ENCODE data around the gene VIPR2.

The VIPR2 gene

DNA sequence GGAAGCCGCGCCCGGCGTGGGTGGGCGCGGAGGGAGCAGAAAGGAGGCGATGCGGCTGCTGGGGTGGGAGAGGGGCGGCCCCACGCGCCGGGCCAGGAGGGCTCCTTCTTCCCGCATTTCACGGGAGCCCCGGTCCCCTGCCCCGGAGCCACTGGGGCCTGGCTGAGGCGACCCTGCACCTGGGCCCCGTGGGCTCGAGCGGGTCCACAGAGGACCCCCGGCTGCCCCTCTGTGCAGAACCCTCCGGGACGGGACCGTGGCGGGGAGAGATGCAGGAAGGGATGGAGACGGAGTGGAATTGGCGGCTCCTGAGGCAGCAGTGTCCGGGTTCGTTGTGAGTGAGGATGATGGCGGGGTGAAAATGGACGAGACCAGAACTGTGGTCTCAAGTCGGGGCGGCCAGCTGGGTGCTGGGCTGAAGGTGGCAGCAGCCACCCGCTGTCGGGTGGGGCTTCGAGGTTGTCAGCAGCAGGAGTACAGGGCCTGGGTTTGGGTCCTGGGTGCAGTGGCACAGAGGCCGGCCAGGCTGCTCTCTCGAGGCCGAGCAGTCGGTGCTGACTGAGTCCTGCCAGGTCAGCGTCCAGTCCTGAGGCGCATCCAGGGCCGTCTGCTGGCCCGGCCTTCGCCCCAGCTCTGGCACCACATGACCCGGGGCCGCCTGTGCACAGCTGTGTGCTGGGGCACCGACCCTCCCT lies 80.4 kb downstream of the VIPR2 start:
- DNase-seq, result no peak

DNA sequence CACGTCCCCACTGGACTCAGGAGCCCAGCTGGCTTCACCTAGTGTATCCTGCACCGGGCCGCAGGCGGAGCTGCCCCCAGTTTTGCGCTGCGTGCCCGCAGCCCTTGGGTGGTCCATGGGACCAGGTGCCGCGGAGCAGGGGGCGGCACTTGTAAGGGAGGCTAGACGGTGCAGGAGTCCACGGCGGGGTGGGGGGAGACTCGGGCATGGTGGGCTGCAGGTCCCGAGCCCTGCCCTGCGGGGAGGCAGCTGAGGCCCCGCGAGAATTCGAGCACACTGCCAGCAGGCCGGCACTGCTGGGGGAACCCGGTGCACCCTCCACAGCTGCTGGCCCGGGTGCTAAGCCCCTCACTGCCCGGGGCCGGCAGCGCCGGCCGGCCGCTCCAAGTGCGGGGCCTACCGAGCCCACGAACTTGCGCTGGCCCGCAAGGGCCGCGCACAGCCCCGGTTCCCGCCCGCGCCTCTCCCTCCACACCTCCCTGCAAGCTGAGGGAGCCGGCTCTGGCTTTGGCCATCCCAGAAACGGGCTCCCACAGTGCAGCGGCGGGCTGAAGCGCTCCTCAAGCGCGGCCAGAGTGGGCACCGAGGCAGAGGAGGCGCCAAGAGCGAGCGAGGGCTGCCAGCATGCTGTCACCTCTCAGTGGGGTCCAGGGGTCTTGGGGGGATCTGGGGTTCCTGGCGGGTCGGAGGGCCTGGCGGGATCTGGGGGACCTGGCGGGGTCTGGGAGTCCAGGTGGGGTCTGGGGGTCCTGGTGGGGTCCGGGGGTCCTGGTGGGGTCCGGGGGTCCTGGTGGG lies 81.4 kb downstream of the VIPR2 start:
- no peak for DNase-seq

DNA sequence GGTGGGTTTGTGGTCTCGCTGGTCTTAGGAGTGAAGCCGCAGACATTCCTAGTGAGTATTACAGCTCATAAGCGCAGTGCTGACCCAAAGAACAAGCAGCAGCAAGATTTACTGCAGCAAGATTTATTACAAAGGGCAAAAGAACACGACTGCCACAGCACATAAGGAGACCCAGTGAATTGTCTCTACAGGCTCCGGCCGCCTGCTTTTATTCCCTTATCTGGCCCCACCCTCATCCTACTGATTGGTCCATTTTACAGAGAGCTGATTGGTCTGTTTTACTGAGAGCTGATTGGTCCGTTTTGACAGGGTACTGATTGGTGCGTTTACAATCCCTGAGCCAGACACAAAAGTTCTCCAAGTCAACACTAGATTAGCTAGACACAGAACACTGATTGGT lies 82.1 kb downstream of the VIPR2 start:
- no peak for DNase-seq

DNA sequence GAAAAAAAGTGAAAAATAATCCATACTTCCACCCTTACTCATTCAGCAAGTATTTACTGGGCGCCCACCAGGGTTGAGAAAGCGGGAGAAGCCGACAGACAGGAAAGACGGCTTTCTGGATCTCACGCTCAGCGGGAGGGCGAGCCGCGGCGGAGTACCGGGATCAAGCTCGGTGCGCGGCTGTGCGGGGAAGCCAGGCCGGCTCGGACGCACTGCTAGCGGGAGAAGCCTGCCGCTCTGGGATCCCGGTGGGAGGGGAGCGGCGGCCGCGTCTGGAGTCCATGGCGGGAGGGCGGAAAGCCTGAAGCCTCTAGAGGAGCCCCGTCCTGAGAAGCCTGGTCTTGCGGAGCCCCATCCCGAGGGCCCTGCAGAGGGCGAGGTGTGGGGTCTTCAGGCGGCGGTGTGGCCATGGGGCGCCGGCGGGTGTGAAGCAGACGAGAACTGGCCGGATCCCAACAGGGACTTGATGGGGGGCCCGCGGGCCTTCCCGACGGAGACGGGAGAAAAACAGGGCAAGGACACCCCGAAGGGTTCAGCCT lies 82.9 kb downstream of the VIPR2 start:
- no peak for DNase-seq

DNA sequence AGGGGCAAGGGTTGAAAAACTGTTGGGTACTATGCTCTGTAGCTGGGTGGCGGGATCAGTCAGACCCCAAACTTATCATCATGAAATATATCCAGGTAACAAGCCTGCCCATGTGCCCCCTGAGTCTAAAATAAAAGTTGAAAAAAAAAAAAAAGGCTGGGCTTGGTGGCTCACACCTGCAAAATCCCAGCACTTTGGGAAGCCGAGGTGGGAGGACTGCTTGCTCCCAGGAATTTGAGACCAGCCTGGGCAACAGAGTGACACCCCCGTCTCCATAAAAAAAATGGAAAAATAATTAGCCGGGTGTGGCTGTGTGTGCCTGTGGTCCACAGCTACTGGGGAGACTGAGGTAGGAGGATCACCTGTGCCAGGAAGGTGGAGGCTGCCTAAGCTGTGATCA lies 83.5 kb downstream of the VIPR2 start:
- no peak for DNase-seq

DNA sequence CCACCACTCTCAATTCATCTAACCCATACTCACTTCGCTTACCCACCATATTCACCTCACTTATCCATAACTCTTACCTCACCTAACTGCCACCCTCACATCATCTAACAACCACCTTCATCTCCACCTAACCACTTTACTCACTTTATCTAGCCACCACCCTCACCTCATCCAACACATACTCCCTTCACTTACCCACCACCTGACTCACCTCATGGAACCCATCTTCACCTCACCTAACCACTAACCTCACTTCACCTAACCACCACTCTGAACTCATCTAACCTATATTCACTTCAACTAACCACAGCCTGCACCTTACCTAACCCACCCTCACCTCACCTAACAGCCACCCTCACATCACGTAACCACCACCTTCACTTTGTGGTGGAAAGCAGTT lies 84.2 kb downstream of the VIPR2 start:
- DNase-seq, result no peak

DNA sequence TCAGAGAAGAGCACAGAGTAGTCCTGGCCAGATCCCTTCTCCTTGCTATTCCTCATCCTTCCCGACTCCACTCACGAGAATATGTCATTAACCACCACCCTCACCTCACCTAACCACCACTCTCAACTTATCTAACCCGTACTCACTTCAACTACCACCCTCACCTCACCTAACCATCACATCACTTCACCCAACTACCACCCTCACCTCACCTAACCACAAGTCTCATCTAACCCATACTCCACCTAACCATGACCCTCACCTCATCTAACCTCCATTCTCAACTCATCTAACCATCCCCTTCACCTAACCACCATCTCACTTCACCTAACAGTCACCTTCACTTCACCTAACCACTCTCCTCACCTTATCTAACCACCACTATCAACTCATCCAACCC lies 85.0 kb downstream of the VIPR2 start:
- DNase-seq, result no peak

DNA sequence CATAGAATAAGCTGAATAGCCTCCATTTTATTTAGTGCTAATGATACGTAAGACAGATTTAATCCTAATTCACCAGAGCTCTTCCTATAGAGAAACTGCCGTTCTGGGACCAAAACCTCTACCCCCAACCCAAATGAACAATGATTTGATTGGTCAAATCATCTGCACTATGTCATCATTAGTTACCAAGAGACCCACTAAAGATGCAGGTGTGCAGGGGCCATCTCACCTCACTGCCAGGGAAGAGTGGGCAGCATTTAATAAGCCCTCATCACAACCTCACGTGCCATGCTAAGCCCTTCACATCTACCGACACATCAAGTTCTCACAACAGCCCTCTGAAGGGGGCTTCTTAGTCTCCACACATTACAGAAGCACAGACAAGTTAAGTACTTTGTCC lies 87.0 kb downstream of the VIPR2 start:
- no peak for DNase-seq

DNA sequence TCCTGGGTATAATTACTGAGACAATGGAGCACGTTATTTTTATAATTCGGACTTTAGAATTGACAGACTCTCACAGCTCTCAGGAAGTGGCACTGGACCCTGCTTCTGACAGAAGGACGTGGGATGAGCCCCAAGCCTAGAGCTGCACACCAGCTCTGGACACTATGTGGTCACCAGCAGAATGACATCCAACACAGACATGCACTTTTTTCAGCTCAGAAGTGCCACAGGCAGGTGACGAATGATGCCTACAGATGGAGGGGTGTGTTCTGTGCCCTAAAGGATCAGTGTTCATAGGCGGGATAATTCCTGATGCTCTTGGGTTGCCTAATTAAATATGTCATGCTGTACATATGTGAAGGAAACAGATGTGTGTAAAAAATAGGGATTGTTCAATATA lies 87.9 kb downstream of the VIPR2 start:
- DNase-seq, result no peak

DNA sequence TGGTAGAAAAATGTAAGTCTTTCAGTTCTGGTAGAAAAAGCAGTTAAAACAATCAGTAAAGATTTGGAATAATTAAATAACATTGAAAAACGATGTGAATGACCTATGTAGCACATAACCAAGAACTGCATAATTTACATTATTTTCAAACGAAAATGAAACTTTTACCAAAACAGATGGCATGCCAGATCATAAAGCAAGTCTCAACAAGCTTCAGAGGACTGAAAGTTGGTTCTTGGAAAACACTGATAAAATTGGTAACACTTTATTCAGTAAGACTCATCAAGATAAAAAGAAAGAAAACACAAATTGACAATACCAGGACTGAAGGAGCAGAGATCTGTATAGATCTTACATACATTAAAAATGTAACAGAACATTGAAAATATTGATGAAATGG lies 92.8 kb downstream of the VIPR2 start:
- no peak for DNase-seq

DNA sequence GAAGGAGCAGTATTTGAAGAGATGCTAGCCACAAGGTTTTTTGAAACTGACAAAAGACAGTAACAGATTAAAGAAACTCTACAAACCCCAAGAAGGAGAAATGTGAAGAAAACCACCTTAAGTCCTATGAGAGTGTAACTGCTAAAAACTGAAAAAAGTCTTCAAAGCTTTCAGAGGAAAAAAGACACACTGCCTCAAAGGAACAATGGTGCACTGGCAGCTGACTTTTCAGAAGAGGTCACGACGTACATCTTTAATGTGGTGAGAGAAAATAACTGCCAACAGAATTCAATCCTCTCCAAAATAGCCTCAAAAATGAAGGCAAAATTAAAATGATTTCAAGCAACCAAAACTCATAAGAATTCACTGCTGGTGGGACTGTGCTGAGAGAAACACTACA lies 94.0 kb downstream of the VIPR2 start:
- no peak for DNase-seq

DNA sequence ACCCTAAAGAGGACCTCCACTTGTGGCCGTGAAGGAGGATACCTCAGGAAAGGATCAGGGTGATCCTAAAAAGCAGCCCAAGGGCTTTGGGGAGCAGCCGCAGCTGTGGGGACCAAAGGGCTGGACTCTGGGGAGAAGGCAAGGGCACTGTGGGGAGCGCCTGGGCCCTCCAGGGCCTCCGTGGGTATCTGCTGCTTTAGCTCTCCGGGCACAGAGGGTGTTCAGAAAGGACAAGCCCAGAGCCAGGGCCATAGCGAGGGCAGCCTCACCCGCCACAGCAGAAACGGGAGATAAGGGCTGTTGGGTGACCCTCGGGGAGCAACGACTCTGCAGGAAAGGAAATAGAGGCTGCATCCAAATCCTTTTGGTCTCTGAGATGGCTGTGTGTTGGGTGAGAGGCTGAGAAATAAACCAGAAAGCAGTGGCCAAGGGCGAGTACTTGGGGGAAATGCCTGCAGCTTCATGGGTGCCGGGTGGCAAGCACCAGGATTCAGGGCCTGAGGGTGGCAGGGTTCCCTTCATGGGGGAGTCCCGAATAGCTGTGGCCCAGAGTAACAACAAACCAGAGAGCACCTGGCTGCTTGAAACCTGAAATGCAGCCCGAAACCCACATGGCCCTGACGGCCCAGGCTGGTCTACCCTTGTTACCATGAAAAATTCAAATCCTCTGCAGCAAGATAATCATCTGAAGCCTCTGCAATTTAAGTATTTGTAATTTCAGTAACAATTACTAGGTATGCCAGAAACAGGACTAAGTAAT lies 95.2 kb downstream of the VIPR2 start:
- DNase-seq, result no peak

DNA sequence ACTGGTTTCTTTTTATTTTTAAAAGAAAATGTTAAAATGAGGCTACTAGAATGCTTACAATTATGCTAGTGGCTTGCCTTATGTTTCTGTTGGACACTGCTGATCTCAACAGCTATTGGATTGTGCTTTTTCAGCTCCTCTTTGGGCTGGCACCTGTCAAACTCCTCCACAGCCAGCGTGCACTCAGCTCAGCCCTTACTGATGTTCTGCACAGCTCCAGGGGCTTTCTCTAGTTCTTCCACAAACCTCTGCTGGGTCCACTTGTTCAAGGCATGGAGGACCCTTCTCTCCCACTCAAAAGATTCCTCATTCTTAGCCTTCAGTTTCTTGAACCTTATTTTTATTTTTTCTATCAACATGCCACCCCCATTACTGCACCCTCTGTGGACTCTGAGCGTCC lies 96.0 kb downstream of the VIPR2 start:
- no peak for DNase-seq

DNA sequence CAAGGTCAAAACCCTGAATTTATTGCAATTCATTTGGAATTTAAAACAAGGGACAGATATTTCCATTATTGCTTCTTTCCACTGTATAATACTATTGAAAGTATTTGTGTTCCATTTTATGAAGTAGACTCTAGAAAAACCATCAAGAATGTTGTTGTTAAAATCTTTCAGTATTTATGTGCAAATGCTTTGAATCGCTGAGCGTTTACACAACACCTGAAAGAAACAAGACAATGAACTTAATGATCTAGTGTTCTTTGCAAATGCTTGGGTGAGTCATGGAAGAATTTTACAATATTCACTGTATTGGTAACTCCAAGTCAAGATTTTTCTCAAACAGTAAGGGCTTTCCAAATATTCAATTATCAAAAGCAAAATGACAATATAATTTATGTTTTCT lies 97.1 kb downstream of the VIPR2 start:
- DNase-seq, result no peak

DNA sequence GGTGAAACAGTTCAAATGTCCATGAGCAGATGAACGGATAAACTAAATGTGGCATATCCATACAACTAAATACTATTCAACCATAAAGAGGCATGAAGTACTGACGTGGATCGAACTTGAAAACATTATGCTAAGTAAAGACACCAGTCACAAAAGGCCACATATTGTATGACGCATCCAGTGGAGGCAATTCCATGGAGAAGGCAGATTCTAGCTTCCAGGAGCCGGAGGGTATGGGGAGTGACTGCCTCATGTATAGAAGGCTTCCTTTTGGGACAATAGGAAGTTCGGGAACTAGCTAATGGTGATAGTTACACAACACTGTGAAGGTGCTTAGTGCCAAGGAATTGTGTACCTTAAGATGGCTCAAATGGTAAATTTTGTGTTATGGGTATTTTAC lies 98.4 kb downstream of the VIPR2 start:
- DNase-seq, result no peak

DNA sequence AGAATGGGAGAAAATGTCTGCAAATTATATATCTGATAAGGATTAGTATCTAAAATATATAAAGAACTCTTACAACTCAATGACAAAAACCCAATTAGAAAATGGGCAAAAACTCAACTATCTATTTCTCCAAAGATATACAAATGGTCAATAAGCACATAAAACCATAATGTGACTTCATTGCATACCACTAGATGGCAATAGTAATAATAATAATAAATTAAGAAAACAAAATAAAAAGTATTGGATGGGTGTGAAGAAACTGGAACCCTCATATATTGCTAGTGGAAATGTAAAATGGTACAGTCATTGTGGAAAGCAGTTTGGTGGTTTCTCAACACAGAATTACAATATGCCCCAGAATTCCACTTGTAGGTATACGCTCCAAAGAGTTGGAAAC lies 98.8 kb downstream of the VIPR2 start:
- no peak for DNase-seq

DNA sequence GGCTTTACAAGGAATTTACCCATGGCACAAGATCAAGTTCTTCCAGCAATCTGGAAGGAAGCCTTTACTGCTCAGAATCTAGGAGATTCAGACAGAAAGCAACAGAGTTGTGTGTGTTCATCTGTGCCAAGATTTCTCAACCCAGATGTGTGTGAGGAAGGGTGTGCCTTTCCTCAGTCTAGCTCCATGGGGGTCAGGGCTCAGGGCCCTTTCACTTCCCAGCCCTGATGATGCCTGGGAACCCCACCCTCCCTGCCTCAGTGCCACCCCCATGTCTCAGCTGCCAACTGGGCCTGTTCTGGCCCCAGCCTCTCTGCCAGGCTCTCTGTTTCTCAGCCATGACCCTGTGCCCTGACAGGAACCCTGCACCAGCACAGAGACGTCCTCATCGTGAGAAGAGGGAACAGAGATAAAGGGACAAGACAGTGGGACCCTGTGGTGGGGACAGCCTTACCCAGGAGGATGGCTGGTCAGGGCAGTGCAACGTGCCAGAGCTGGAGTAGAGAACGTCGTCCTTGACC lies 102.0 kb downstream of the VIPR2 start:
- DNase-seq, result no peak

DNA sequence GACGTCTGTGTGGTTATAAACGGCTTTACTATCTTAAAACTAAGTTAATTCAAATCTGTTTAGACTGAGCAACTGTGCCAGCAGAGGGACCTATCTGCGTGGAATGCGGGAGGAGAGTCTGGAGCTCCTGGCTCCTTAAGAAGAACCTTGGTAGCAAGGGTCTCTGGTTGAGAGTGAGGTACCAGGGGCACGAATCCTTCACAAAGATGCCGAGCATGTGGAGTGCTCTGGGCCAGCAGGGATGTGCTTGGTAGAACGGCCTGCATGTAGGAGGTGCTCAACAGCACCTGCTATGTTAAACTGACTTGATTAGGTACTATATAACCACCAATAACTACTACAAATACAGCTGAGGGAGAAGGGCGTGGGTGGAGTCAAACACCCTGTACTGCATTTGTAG lies 102.6 kb downstream of the VIPR2 start:
- no peak for DNase-seq

DNA sequence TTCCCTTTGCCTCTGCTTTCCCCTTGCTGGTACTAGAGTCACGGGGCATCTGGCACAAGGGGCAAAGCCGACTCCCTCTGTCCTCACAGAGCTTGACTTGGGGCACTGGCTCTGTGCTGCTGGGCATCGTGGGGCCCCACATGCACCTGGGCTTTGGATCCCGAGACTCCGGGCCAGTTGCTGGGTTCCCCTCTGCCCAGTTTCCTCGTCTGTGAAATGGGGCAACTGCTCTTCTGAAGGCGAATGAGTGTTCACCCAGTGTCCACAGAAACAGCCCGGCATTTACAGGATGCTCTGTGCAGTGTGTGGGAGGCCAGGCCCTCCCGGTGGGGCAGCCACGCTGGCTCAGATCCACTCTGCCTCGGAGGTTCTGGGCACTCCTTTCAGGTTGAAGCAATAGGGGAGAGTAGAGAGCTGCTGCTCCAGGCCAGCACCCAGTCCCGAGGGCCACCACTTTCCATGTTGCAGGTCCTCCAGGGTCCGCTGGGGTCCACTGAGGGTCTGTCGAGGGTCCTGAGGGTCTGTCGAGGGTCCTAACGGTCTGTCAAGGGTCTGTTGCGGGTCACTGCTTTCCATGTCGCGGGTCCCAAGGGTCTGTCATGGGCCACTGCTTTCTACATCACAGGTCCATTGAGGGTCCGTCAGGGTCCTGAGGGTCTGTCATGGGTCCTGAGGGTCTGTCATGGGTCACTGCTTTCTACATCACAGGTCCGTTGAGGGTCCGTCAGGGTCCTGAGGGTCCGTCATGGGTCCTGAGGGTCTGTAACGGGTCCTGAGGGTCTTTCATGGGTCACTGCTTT lies 103.6 kb downstream of the VIPR2 start:
- no peak for DNase-seq

DNA sequence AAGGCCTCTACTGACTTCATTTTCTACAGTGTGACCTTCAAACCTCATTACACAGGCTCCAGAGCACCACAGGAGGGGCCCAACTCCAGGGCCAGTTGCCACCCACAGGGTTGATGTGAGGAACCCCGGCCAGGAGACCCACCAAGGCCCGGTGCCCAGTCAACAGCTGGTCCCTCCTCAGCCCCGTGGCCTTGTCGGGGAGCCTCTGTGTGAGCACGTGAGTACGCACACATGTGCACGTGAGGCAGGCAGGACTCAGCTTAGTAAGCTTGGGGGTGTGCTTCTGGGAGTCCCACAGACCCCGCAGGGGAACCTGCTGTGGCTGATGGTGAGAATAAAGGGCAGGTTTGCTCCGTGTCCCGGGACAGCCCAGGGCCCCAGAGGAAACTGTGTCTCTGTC lies 104.5 kb downstream of the VIPR2 start:
- DNase-seq, result no peak

DNA sequence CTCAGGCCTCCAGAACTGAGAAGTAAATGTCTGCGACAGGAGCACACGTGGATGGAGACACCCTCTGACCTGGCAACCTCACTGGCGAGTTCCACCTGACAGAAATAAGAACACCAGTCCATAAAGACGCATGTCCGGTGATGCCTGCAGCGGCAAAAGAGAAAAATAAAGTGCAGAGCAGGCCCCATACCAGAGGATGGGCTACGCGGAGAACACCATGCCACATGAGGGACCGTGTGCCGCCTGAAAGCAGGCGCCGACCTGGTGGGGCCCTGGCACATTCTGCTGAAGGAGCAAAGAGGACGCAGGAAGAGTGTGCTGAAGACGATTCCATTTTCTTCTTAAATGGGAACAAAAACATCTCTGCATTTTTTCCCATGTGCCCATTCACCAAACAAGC lies 105.0 kb downstream of the VIPR2 start:
- no peak for DNase-seq

DNA sequence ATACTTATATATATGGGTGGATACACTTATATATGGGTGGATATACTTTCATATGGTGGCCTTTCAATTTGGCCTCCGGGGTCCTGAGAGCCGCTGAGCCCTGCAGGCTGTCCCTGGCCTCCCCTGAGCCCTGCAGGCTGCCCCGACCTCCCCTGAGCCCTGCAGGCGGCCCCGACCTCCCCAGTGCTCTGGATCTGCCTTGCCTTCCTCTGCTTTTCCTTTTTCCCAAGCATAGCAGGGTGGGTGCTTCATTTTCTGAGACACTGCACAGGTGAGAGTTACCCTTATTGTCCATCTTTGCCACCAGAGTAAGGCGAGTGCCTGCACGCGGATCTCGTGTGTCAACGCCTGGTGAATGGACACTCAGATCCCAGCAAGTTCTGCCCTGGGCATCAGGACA lies 106.6 kb downstream of the VIPR2 start:
- no peak for DNase-seq
